Upper lobe of left lung (tissue), 6 donors: ENCODE data around the gene ZER1. TPM values are rescaled to one million over a fixed set of nuclear protein-coding genes. Genes with fewer than 3 reads are reported as not detected.

Experiments
- ATAC-seq, 2 donors: fragments of 200-7000 bp; cut with Tn5 transposase; one replicate each; pipeline ENCODE4 v1.9.1; 2022; ENCODE audit warnings: mild to moderate bottlenecking in 2 of 2, moderate library complexity in 2 of 2; ENCODE audit not compliant: low FRiP score in 2 of 2
- DNase-seq, 2 donors: peaks; one replicate each; pipeline ENCODE4 v3.0.0-alpha.2; 2019 to 2020
- H3K27ac ChIP-seq, 4 donors: fragments of 200-600 bp; sonication (generic); one replicate each; pipeline ENCODE4 v1.5.1; 2016 to 2019
- H3K27me3 ChIP-seq, 4 donors: fragments of 200-600 bp; sonication (generic); one replicate each; pipeline ENCODE4 v1.5.1; 2017 to 2019
- H3K36me3 ChIP-seq, 4 donors: fragments of 200-600 bp; sonication (generic); one replicate each; pipeline ENCODE4 v1.5.1; 2016 to 2019
- H3K4me1 ChIP-seq, 4 donors: fragments of 200-600 bp; sonication (generic); one replicate each; pipeline ENCODE4 v1.5.1; 2018 to 2019
- H3K4me3 ChIP-seq, 4 donors: fragments of 200-600 bp; sonication (generic); one replicate each; pipeline ENCODE4 v1.5.1; 2017 to 2019; ENCODE audit warnings: mild to moderate bottlenecking in 2 of 4, moderate library complexity in 1 of 4
- H3K9me3 ChIP-seq, 4 donors: fragments of 200-600 bp; sonication (generic); one replicate each; pipeline ENCODE4 v1.5.1; 2018 to 2019
- CTCF ChIP-seq, 6 experiments: fragments of 450-650 bp in 4 of 6; fragments of 200-600 bp in 2 of 6; sonication (generic) in 2 of 6; IDR thresholded peaks; one replicate each; pipeline ENCODE4 v1.5.1; 2016 to 2019; ENCODE audit warnings: antibody characterized with exemption in 6 of 6
- EP300 ChIP-seq, 4 donors: sonication (generic); formaldehyde crosslinking; IDR thresholded peaks; one replicate each; pipeline ENCODE4 v1.5.1; 2017; ENCODE audit warnings: antibody characterized with exemption in 4 of 4, control low read depth in 2 of 4
- POLR2A ChIP-seq, 4 donors: fragments of 450-650 bp; IDR thresholded peaks; one replicate each; pipeline ENCODE4 v1.5.1; 2016 to 2017; ENCODE audit warnings: antibody characterized with exemption in 4 of 4, mild to moderate bottlenecking in 2 of 4
- POLR2AphosphoS5 ChIP-seq, 2 donors: sonication (generic); formaldehyde crosslinking; IDR thresholded peaks; one replicate each; pipeline ENCODE4 v1.5.1; 2017; ENCODE audit warnings: antibody characterized with exemption in 2 of 2
- WGBS, 2 donors: methylation state at CpG; one replicate each; pipeline ENCODE4 v1.1.5; 2017 to 2018; 5-methylcytosine and 5-hydroxymethylcytosine counted together
- total RNA-seq, 6 donors: library from RNA; depleted of rRNA in 4 of 6; stranded (reverse); fragments of >200 nt in 4 of 6; gene quantifications; one replicate each; pipeline versions ENCODE4 v1.1.0 to v1.2.1, GENCODE V29; 2016 to 2021
- donor health status: DM: no; HTN: no; CAD: no; lungs with moderate emphysema.
- donor health status: DM: no; HTN: yes; CAD: no; lungs with severe emphysema.

Gene ZER1
- total RNA-seq, 6 donors from 2014 or later = 30.9 to 55.5 (median 44.0) TPM

- no peaks in the 10 kb centered on the region for H3K9me3 ChIP-seq
- no peak for ATAC-seq
- TF ChIP-seq CTCF (IDR thresholded peaks at IDR 0.05) (no peak), POLR2AphosphoS5 (IDR thresholded peaks at IDR 0.05) (no peak), POLR2A (IDR thresholded peaks at IDR 0.05) (no peak), EP300 (IDR thresholded peaks at IDR 0.05) (no peak)
- no peak overlapping the region for H3K27ac ChIP-seq
- DNase-seq = no peak
- peaks cover 0 to under 1% (median 0%) of the 10 kb centered on the region in 4 donors for H3K4me1 ChIP-seq
- no peak overlapping the region for H3K4me3 ChIP-seq
- 98 to 99% methylated on average over 11 to 19 of the region's 19 CpGs for WGBS, 2 donors
- no peaks in the 10 kb centered on the region for H3K27me3 ChIP-seq
- H3K36me3 ChIP-seq = peaks cover 0 to 34% (median 15%) of the 10 kb centered on the region in 4 donors
Observed at GRCh38 chr9:128713941-128714573, 57.7 kb downstream of the ZER1 start.

- Histone ChIP-seq H3K4me1 (no peaks in the 10 kb centered on the region), H3K27me3 (no peaks in the 10 kb centered on the region), H3K27ac (no peak overlapping the region), H3K4me3 (no peak overlapping the region), H3K9me3 (no peaks in the 10 kb centered on the region), H3K36me3 (peaks cover 0 to 34% (median 15%) of the 10 kb centered on the region in 4 donors)
- no peak for TF ChIP-seq POLR2AphosphoS5 (IDR thresholded peaks at IDR 0.05)
- TF ChIP-seq POLR2A (IDR thresholded peaks at IDR 0.05) = no peak
- no peak for TF ChIP-seq CTCF (IDR thresholded peaks at IDR 0.05)
- no peak for TF ChIP-seq EP300 (IDR thresholded peaks at IDR 0.05)
- peak in 1 of 2 donors; percentile 8 for ATAC-seq
- peak in 1 of 2 donors; percentile 14 for DNase-seq
- WGBS, 2 donors = 93% methylated on average over 9 to 11 of the region's 13 CpGs
Observed at GRCh38 chr9:128713411-128713780, 58.3 kb downstream of the ZER1 start.

DNA sequence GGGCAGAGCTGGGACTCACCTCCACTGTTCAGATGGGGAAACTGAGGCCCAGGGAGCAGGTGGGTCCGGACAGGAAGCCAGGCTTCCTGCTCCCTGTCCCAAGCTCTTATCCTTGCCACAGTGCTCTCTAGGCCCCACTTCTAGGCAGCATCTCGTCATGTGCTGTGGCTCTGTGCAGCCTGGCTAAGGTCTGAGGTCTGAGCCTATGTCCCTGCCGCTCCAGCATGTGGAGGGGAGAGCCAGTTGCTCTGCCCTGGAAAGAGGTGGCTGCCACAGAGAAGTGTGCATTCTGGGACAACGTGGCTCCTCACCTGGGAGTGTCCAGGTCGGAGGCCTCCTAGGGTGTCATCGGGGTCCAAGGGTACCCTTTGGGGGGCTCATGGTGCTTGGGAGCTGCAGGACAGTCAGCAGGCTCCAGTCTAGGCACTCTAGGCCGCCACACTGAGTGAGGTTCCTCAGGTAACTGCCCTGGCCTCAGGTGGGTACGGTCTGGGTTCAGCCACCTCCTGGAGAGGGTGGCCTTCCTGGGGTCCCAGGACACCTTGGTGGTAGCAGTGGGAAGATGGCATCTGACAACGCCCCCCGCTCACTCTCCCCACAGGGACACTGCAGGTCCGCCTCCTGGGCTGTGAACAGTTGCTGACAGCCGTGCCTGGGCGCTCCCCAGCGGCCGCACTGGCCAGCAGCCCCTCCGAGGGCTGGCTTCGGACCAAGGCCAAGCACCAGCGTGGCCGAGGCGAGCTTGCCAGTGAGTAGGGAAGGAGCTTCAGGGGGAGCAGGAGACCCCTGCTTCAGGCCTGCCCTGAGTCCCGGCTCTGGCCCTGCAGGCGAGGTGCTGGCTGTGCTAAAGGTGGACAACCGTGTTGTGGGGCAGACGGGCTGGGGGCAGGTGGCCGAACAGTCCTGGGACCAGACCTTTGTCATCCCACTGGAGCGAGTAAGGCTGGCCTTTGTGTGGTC lies 59.0 kb downstream of the ZER1 start:
- Histone ChIP-seq H3K4me3 (no peak overlapping the region), H3K4me1 (no peaks in the 10 kb centered on the region), H3K9me3 (no peaks in the 10 kb centered on the region), H3K36me3 (peaks cover 0 to 34% (median 15%) of the 10 kb centered on the region in 4 donors), H3K27me3 (no peaks in the 10 kb centered on the region), H3K27ac (no peak overlapping the region)
- no peak for TF ChIP-seq CTCF (IDR thresholded peaks at IDR 0.05)
- 94 to 100% methylated on average over 4 to 23 of the region's 26 CpGs for WGBS, 2 donors
- ATAC-seq (peak in 1 of 2 donors; percentile 13), DNase-seq (peak in 1 of 2 donors; percentile 73)

- no peak for ATAC-seq
- Histone ChIP-seq H3K36me3 (peaks cover 0 to 15% (median 4%) of the 10 kb centered on the region in 4 donors), H3K9me3 (no peaks in the 10 kb centered on the region), H3K4me1 (peaks cover 3 to 16% (median 14%) of the 10 kb centered on the region in 4 donors), H3K27ac (no peak overlapping the region), H3K4me3 (no peak overlapping the region), H3K27me3 (no peaks in the 10 kb centered on the region)
- no peak for DNase-seq
- 94 to 96% methylated on average over 8 of the region's 8 CpGs for WGBS, 2 donors
- no peak for TF ChIP-seq CTCF (IDR thresholded peaks at IDR 0.05)
Observed at GRCh38 chr9:128707446-128707845, 64.3 kb downstream of the ZER1 start.
